ENCODE results near the gene LRRC1.
"Not testable (repeated sequence)": the region's sequence is repeated elsewhere in the genome, so short reads cannot be mapped to it uniquely, and the experiment has no call there.

Gene LRRC1

GRCh38 chr6:53805016-53805415, 10.2 kb downstream of the LRRC1 start:
- H3K4me1 Mint-ChIP-seq, result peaks cover 5% of the 10 kb centered on the region
- H3K27me3 Mint-ChIP-seq (ENCODE audit: low read depth), result no peaks in the 10 kb centered on the region
- H3K4me3 Mint-ChIP-seq, result no peak overlapping the region
- H3K27ac Mint-ChIP-seq, result no peak overlapping the region
- no peaks in the 10 kb centered on the region for H3K36me3 Mint-ChIP-seq (ENCODE audit: low read depth)
- TF ChIP-seq CTCF (IDR thresholded peaks at IDR 0.05; ENCODE audit: unreplicated experiment in 3 of 3), result no peak
- no peaks in the 10 kb centered on the region for H3K9me3 Mint-ChIP-seq

- H3K27me3 Mint-ChIP-seq (ENCODE audit: low read depth), result no peaks in the 10 kb centered on the region
- no peaks in the 10 kb centered on the region for H3K9me3 Mint-ChIP-seq
- TF ChIP-seq CTCF (IDR thresholded peaks at IDR 0.05; ENCODE audit: unreplicated experiment in 3 of 3), result no peak
- peaks cover 6% of the 10 kb centered on the region for H3K4me1 Mint-ChIP-seq
- no peak overlapping the region for H3K27ac Mint-ChIP-seq
- no peaks in the 10 kb centered on the region for H3K36me3 Mint-ChIP-seq (ENCODE audit: low read depth)
- no peak overlapping the region for H3K4me3 Mint-ChIP-seq
Measured at GRCh38 chr6:53805725-53806124, 10.9 kb downstream of the LRRC1 start.

- not testable (repeated sequence) for H3K4me1 Mint-ChIP-seq; H3K4me3 Mint-ChIP-seq; H3K9me3 Mint-ChIP-seq; H3K27ac Mint-ChIP-seq; H3K27me3 Mint-ChIP-seq (ENCODE audit: low read depth); H3K36me3 Mint-ChIP-seq (ENCODE audit: low read depth)
Measured at GRCh38 chr6:53807606-53808005, 12.8 kb downstream of the LRRC1 start.

- no peaks in the 10 kb centered on the region for H3K27me3 Mint-ChIP-seq (ENCODE audit: low read depth)
- H3K9me3 Mint-ChIP-seq, result no peaks in the 10 kb centered on the region
- no peaks in the 10 kb centered on the region for H3K36me3 Mint-ChIP-seq (ENCODE audit: low read depth)
- TF ChIP-seq CTCF (IDR thresholded peaks at IDR 0.05; ENCODE audit: unreplicated experiment in 3 of 3), result no peak
- H3K27ac Mint-ChIP-seq, result no peak overlapping the region
- peaks cover 5% of the 10 kb centered on the region for H3K4me1 Mint-ChIP-seq
- H3K4me3 Mint-ChIP-seq, result no peak overlapping the region
Measured at GRCh38 chr6:53808302-53808881, 13.6 kb downstream of the LRRC1 start.

GRCh38 chr6:53809691-53810090, 14.9 kb downstream of the LRRC1 start:
- H3K4me1 Mint-ChIP-seq, result peaks cover 7% of the 10 kb centered on the region
- no peak for TF ChIP-seq CTCF (IDR thresholded peaks at IDR 0.05; ENCODE audit: unreplicated experiment in 3 of 3)
- no peaks in the 10 kb centered on the region for H3K27me3 Mint-ChIP-seq (ENCODE audit: low read depth)
- no peaks in the 10 kb centered on the region for H3K36me3 Mint-ChIP-seq (ENCODE audit: low read depth)
- no peaks in the 10 kb centered on the region for H3K9me3 Mint-ChIP-seq
- no peak overlapping the region for H3K4me3 Mint-ChIP-seq
- H3K27ac Mint-ChIP-seq, result no peak overlapping the region

- H3K27ac Mint-ChIP-seq, result peak overlapping the region in 2 of 3 experiments; percentile 27 to 38
- TF ChIP-seq CTCF (IDR thresholded peaks at IDR 0.05; ENCODE audit: unreplicated experiment in 3 of 3), result no peak
- H3K4me3 Mint-ChIP-seq, result no peak overlapping the region
- peaks cover 15% of the 10 kb centered on the region for H3K4me1 Mint-ChIP-seq
- no peaks in the 10 kb centered on the region for H3K9me3 Mint-ChIP-seq
- no peaks in the 10 kb centered on the region for H3K27me3 Mint-ChIP-seq (ENCODE audit: low read depth)
- no peaks in the 10 kb centered on the region for H3K36me3 Mint-ChIP-seq (ENCODE audit: low read depth)
Measured at GRCh38 chr6:53811082-53811481, 16.3 kb downstream of the LRRC1 start.
